Measurements from ENCODE around the gene PALLD. TPM values are rescaled to one million over a fixed set of nuclear protein-coding genes. Genes with fewer than 3 reads are reported as not detected.

The PALLD gene
- total RNA-seq, 1 donor from 2014 or later, result 58.7 TPM

GRCh38 chr4:168604496-168605373 lies 107.9 kb downstream of the PALLD start:
- Mint-ChIP-seq H3K9me3 (peaks cover 3% of the 10 kb centered on the region), H3K4me1 (peaks cover 29% of the 10 kb centered on the region), H3K27me3 (ENCODE audit: low read depth) (no peaks in the 10 kb centered on the region), H3K4me3 (no peak overlapping the region), H3K27ac (ENCODE audit: unreplicated experiment) (no peak overlapping the region), H3K36me3 (ENCODE audit: low read depth) (no peaks in the 10 kb centered on the region)
- DNase-seq (ENCODE audit: low read depth, low spot score), result no peak
- no peak for TF ChIP-seq CTCF (conservative IDR thresholded peaks at IDR 0.05)

DNA sequence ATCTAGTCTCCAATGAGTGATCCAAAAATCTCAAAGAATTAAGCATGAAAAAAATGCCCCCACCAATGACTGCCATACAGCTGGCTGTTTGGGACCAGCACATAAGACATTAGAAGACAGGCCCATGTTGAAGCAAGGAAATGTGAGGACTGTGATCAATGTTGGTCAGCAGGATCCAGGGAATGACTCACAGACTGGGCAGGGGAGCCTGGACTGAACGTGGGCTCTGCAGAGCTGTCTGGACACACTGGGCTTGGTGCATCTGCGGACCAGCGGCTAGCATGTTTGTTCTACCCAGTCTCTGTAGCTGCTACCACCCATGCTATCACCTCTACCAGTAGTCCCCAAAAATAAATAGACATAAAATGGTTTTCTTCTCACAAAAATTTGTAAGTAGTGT lies 108.6 kb downstream of the PALLD start:
- Mint-ChIP-seq H3K4me3 (no peak overlapping the region), H3K9me3 (peaks cover 3% of the 10 kb centered on the region), H3K4me1 (peaks cover 29% of the 10 kb centered on the region), H3K27me3 (ENCODE audit: low read depth) (no peaks in the 10 kb centered on the region), H3K27ac (ENCODE audit: unreplicated experiment) (peak overlapping the region; percentile 5), H3K36me3 (ENCODE audit: low read depth) (no peaks in the 10 kb centered on the region)
- DNase-seq (ENCODE audit: low read depth, low spot score), result no peak
- no peak for TF ChIP-seq CTCF (conservative IDR thresholded peaks at IDR 0.05)

- DNase-seq (ENCODE audit: low read depth, low spot score), result no peak
- no peak for TF ChIP-seq CTCF (conservative IDR thresholded peaks at IDR 0.05)
- Mint-ChIP-seq H3K36me3 (ENCODE audit: low read depth) (no peaks in the 10 kb centered on the region), H3K4me3 (no peak overlapping the region), H3K4me1 (peaks cover 29% of the 10 kb centered on the region), H3K27me3 (ENCODE audit: low read depth) (no peaks in the 10 kb centered on the region), H3K9me3 (peaks cover 3% of the 10 kb centered on the region), H3K27ac (ENCODE audit: unreplicated experiment) (peak overlapping the region; percentile 69)
Observed at GRCh38 chr4:168607215-168607614, 110.4 kb downstream of the PALLD start.

- DNase-seq (ENCODE audit: low read depth, low spot score), result no peak
- Mint-ChIP-seq H3K36me3 (ENCODE audit: low read depth) (no peaks in the 10 kb centered on the region), H3K9me3 (peaks cover 3% of the 10 kb centered on the region), H3K4me1 (peaks cover 25% of the 10 kb centered on the region), H3K27ac (ENCODE audit: unreplicated experiment) (no peak overlapping the region), H3K27me3 (ENCODE audit: low read depth) (no peaks in the 10 kb centered on the region), H3K4me3 (no peak overlapping the region)
- no peak for TF ChIP-seq CTCF (conservative IDR thresholded peaks at IDR 0.05)
Observed at GRCh38 chr4:168608771-168609170, 111.9 kb downstream of the PALLD start.

DNA sequence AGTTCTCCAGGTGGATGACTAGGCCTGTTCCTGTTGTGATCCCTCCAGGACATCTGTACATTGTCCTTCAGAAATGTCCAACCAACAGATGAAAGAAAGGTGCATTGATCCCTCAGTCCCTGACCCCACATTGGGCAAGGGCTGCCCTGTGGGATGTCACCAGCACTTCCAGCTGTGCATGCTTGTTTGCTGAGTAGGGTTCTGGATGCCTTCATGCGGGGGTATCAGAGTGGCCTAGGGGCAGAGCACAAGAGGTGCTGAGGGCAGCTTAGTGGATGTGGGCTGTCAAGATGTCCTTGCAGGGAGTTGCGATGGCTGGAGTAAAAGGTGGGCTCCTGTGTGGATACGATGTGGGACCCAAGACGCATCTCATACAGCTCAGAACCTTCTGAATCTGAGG lies 112.5 kb downstream of the PALLD start:
- DNase-seq (ENCODE audit: low read depth, low spot score), result no peak
- no peak overlapping the region for H3K4me3 Mint-ChIP-seq
- no peak for TF ChIP-seq CTCF (conservative IDR thresholded peaks at IDR 0.05)

More for the DNA sequence above, 112.5 kb downstream of the PALLD start:
- H3K4me1 Mint-ChIP-seq, result peaks cover 19% of the 10 kb centered on the region
- no peaks in the 10 kb centered on the region for H3K36me3 Mint-ChIP-seq (ENCODE audit: low read depth)
- no peaks in the 10 kb centered on the region for H3K27me3 Mint-ChIP-seq (ENCODE audit: low read depth)
- H3K27ac Mint-ChIP-seq (ENCODE audit: unreplicated experiment), result no peak overlapping the region
- H3K9me3 Mint-ChIP-seq, result peaks cover 3% of the 10 kb centered on the region

Measured in neural crest cell (in vitro differentiated cells).